ENCODE measurements around the gene GLTP.

- TF ChIP-seq FOXP1 (CRISPR knock-in tag; IDR thresholded peaks at IDR 0.05; ENCODE audit: borderline replicate concordance) (no peak), JAZF1 (CRISPR knock-in tag; IDR thresholded peaks at IDR 0.05) (no peak), CREB1 (CRISPR knock-in tag; IDR thresholded peaks at IDR 0.05) (no peak)
These were observed 8.1 kb upstream of the GLTP start for GRCh38 chr12:109888179-109889020.

All from WTC11 (cell line).